DMS53 treated with DMSO at 0.1 percent for 48 hours (cell line): Measurements from ENCODE around the gene CDH23.

ENCODE experiments used
- DNase-seq: peaks from one replicate; lab custom pipeline; 2025; ENCODE audit not compliant: unreplicated experiment; lab: John Stamatoyannopoulos, UW

Gene CDH23

DNA sequence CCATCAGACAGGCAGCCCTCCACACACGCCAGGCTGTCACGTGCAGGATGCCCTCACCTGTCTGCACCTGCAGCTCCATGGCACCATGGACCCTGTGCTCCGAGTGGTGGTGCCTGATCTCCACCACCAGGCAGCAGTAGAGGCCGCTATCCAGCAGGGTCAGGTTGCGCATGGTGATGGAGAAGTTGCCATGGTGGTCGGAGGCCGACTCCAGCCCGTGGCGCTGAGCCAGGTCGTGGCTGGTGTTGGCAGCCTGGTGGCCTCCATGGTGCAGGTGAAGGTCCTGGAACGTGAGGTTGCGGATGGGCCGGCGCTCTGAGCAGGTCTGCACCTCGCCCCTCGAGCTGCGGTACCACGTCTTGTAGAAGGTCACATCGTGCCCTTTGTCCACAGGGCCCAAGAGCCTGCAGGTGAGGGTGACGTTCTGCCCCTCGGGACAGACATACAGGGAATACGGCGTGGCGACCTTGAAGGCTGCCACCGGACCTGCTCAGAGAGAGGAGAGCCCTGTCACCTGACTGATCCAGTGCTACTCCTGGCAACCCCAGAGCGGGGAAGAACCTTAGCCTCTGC lies 364.9 kb downstream of the CDH23 start:
- DNase-seq, result no peak

- no peak for DNase-seq
Observed at GRCh38 chr10:71762324-71762723, 365.6 kb downstream of the CDH23 start.

DNA sequence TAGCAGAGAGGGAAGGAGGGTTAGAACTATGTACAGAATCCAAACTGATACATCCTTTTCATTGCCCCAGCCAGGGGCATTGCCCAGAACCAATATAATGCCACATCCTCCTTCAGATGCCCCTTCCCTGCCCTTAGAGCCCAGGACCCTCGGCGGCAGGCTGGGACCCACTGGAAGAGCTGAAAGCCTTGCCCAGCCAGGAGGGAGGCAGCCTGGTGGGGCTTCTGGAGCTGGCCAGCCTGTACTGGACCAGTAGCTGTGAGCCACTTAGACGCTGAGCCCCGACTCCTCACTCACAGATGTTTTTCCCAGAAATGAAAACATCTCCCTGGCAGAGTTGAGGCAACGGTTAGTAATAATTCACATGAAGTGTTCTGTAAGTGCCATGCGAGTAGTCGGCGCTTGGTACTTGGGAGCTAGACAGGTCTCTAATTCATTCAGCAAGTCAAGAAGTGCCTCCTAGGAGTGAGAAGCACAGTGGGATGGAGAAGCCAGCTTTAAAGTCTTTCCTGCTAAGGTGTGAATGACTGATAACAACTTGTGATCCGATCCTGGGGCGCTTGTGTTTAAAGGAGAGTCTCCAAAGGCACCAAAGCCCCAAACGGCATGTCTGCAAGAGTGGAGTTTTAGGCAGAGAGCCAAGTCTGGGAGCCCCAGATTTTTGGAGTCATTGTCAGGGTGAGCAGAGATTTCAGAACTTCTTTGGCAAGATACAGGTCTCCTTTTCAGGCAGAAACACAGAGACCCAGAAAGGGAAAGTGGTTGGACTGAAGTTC lies 366.8 kb downstream of the CDH23 start:
- DNase-seq, result no peak

DNA sequence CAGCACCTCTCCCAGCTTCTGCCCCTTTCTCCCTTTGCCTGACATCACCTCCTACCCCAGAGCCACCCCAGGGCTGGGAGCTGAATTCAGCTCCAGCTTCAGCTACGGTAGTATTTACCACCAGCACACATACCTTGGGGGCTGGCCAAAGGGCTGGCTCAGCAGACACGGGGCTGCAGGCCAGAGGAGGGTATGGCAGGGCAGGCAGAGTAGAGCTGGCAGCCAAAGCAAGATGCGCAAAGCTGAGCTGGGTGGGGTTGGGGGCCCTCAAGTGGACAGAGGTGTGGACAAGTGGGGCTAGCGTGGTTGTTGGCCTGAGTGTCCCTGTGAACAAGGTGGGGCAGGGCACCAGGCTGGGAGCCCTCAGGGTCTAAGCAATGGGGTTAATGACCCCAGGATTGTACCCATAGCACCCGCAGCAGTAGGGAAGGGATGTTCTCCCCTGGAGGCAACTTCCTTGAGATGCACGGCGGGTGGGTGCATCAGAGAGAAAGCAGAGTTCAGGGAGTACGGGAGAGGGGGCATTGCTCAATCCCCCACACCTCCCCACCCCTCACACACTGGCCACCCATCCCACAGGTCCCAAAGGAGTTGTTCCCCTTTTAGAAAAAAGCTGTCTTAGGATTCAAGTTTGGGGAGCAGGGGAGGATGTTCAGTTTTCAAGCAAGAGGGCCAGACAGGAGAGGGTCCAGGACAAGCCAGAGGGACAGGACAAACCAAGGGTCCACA lies 368.6 kb downstream of the CDH23 start:
- no peak for DNase-seq

GRCh38 chr10:71765906-71766716 lies 369.4 kb downstream of the CDH23 start:
- DNase-seq, result no peak

DNA sequence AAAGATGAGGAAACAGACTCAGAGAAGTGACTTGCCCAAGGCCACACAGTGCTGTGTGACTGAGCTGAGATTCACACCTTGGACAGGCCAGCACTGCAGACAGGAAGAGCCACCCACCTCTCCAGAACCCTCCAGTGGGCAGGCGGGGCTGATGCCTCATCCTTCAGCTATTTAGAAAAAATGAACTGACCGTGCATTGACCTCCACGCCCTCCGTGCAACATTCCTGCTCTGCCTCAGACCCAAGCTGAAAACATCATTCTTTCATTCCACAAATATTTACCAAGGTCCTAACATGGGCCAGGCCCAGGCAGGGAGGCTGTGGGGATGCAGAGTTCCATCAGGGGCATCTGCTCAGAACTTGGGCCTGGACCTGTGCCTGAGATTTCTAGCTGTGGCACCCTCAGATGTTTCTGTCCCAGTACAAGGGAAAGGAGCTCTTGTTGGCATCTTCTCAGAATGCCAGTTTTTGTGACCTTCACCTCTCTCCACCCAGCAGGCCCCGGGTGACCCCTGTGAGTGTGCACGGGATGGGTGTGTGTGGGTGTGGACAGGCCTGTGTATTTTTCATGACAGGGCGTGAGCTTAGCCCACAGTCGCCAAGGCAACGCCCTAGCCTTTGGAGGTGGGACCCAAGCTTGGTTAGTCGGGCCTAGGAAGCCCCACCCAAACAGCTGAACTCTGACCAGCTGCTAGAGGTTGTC lies 370.1 kb downstream of the CDH23 start:
- DNase-seq, result no peak

- DNase-seq, result no peak
Observed at GRCh38 chr10:71767420-71768035, 370.8 kb downstream of the CDH23 start.

DNA sequence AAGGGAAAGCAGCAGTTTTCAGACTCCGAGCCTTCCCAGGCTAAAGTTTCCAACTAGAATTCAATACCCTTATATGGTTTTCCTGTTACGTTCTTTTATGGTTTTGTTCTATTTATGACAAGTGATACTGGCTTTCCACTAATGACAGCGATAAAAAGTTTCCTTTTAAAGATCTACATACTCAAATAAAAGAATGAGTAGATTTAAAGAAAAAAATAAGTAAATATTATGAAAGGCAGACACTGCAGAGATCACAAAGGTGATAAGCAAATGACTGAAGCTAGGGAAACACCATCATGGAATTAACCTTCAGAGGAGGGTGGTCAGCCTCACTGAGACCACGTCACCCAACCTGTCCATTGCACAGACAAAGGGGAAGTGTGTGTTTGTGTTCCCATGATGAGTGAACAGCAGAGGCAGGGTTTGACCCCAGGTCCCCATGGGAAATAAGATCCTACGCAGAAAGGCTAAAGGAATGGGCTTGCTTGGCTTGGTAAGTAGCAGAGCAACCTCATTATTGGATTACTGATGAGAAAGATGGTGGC lies 372.6 kb downstream of the CDH23 start:
- DNase-seq, result no peak

GRCh38 chr10:71770255-71770654 lies 373.5 kb downstream of the CDH23 start:
- no peak for DNase-seq

DNA sequence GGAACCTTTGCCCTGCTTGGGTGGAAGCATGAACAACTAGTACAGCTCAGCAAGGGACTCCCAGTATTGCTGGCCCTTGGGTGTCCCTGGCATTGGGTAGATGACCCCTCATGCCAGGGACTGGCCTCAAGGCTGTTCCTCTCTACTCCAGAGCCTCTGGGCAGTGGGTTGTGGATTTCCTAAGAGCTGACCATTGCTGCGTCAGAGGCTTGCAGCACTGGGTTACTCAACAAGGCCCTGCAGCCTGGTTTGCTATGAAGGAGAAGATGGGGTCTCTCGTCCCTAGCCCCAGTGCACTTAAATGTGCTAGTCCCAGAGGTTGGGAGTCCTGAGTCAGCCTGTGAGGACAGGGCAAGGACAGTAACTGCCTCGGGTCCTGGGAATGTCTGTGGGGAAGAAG lies 374.1 kb downstream of the CDH23 start:
- DNase-seq, result no peak

DNA sequence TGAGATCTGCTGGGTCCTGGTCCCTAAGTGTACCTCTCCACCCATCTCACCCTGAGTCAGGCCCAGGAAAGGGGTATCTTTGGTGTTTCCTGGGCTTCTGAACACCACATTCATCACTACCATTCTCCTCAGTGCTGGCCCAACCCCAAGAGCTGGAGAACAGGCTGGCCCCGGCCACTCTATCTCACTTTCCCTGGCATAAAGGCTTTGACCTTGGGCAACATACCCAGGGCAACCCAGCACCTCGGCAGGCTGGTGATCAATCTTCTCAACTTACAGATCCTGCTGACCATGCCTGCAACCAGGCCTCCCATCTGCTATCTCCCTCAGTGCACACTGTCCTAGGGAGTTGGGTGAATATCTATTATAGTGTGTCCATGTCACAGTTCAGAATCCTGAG lies 374.5 kb downstream of the CDH23 start:
- DNase-seq, result no peak

DNA sequence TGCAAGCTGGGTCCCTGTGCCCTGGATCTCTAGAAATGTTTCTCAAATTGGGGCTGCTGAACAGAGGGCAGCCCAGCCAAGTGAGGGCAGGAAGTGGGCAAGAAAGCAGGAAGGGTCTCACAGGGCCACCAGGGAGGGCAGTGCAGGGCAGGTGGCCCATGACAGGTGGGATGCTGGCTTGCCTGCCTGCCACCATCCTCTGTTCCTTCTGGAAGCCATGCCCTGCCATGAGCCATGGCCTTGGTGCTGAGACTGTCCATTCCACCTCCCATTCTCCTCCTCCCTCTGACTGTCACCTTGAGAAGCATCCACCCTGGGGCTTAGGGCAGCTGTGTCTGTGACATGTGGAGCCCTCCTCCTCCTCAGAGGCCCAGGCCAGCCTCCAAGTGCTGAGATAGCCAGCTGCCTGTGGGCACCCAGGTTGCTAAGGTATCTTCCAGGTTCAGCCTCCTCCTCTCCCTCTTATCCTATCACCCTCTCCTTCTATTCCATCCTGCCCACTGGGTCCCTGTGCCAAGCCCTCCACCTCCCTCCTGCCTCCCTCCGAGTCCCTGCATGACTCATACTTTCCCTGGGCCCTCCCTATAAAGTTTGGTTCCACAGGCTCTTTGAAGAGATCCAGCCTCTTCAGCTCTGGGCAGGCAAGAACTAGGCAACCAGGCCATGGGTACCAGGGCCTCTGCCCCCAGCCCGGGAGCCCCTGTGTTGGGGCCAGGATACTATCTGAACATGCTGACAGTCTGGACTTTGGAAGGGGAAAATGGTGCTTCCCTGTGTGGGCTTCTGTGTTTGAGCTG lies 375.3 kb downstream of the CDH23 start:
- no peak for DNase-seq

- DNase-seq, result no peak
Observed at GRCh38 chr10:71772832-71773220, 376.1 kb downstream of the CDH23 start.

GRCh38 chr10:71773221-71773971 lies 376.7 kb downstream of the CDH23 start, which contains the start of gene VSIR:
TSS of gene VSIR (minus strand) at chr10:71773520. CDS start at chr10:71773439, 81 bp downstream.
- peak; percentile 73 for DNase-seq

GRCh38 chr10:71774916-71775702 lies 378.4 kb downstream of the CDH23 start:
- DNase-seq, result no peak

DNA sequence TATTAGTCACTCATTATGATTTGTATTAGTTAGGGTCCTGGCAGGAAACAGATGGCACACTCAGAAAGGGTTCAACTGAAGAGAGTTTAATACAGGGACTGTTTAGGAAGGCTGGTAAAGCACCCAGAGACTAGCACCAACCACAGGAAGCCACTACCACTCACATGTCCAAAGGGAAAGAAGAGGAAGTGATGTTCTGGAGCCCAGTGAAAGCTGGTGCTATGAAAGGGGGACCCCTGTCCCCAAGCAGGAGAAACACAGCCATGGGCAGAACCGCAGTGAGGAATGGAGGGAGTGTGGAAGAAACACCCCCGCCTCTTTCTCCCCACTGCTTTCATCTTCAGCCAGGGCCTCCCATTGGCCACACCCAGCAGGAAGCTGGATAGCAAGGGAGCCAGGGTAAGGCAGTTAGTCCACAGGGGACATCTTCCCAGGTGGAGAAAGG lies 379.8 kb downstream of the CDH23 start:
- no peak for DNase-seq

DNA sequence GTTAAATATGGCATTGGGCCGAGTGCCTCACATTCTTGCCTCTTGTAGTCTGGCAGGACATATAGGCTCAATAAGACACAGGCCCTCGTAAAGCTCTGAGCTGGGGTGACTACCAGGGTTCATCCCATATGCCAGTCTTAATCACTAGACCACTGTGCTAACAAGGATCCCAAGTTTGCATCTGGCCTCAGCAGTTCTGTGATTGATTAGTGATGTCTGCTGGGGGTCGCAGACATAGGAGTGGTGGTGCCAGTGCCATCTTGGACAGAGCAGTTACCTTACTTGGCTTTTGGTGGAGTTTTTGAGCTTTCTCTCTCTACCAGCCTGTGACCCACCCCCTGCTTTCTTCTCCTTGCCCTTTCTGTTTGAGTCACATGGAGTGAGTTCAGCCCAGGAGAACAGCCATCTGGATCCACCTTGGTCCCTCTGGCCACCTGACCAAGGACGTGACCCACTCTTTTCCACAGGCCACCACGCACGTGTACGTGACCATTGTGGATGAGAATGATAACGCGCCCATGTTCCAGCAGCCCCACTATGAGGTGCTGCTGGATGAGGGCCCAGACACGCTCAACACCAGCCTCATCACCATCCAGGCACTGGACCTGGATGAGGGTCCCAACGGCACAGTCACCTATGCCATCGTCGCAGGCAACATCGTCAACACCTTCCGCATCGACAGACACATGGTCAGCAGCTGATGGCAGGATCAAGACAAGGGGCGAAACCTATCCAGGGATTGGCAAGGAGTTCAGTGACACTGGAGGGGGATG lies 380.7 kb downstream of the CDH23 start:
- DNase-seq, result no peak
